ENCODE measurements around the gene UQCC2. TPM values are rescaled to one million over a fixed set of nuclear protein-coding genes. Genes with fewer than 3 reads are reported as not detected.

UQCC2 gene
- polyA plus RNA-seq, 1 of the 3 experiments (the other 2 are of a cell fraction), result 59.0 TPM

- 79% methylated on average over 4 of the region's 5 CpGs for WGBS (ENCODE audit: low lambda C conversion rate)
- DNase-seq, result no peak
- no peaks in the 10 kb centered on the region for H3K79me2 ChIP-seq (ENCODE audit: insufficient read depth)
- no peaks in the 10 kb centered on the region for H4K20me1 ChIP-seq (ENCODE audit: insufficient read depth)
- no peak overlapping the region for H3K27ac ChIP-seq (ENCODE audit: low read depth in 2 of 2, low read length in 1 of 2)
- H3K4me1 ChIP-seq (ENCODE audit: control insufficient read depth in 1 of 2, insufficient read depth in 2 of 2, low read depth in 1 of 2, low read length in 1 of 2), result peaks cover 0 to 26% of the 10 kb centered on the region in 2 experiments; a peak in 1 of 4 replicates
- no peaks in the 10 kb centered on the region for H3K9me3 ChIP-seq
- H3K4me2 ChIP-seq, result no peak overlapping the region
- TF ChIP-seq SMC3 (IDR thresholded peaks at IDR 0.05; ENCODE audit: low read depth, low read length) (no peak), GATA2 (CRISPR knock-in tag; IDR thresholded peaks at IDR 0.05) (no peak), GABPA (IDR thresholded peaks at IDR 0.05; ENCODE audit: low read depth) (no peak), RFX5 (IDR thresholded peaks at IDR 0.05; ENCODE audit: low read length) (no peak), EZH2phosphoT487 (IDR thresholded peaks at IDR 0.05; ENCODE audit: borderline replicate concordance, low read depth) (no peak), FOXJ3 (CRISPR knock-in tag; IDR thresholded peaks at IDR 0.05) (no peak), PBX3 (IDR thresholded peaks at IDR 0.05) (no peak), ZBTB33 (IDR thresholded peaks at IDR 0.05; ENCODE audit: borderline replicate concordance, low read depth) (no peak), USF2 (IDR thresholded peaks at IDR 0.05; ENCODE audit: borderline replicate concordance, low read depth, low read length) (no peak), POLR2AphosphoS5 (IDR thresholded peaks at IDR 0.05; ENCODE audit: low read depth, low read length) (no peak), NFIC (IDR thresholded peaks at IDR 0.05; ENCODE audit: borderline replicate concordance) (no peak)
- CTCF ChIA-PET, result interaction anchor here (0.6 to 1.9 kb wide), 6 partner anchors 23 to 426 kb away, joined by 3 to 11 read pairs (median 4); partner anchors contain the start of gene UQCC2
- POLR2A ChIA-PET, result no interaction called here
- no peaks in the 10 kb centered on the region for H3K27me3 ChIP-seq (ENCODE audit: insufficient read depth)
- H3K9me2 ChIP-seq, result no peaks in the 10 kb centered on the region
- H3F3A ChIP-seq (replicated peaks; ENCODE audit: insufficient read depth), result no peaks in the 10 kb centered on the region
- no peak overlapping the region for H2AFZ ChIP-seq (ENCODE audit: low read depth)
- H3K36me3 ChIP-seq (replicated peaks in 1 of 2; ENCODE audit: control insufficient read depth in 1 of 2, insufficient read depth in 2 of 2, low read length in 1 of 2), result no peaks in the 10 kb centered on the region
- H3K4me3 ChIP-seq (ENCODE audit: low read depth in 2 of 2, low read length in 1 of 2), result no peak overlapping the region
- no peak overlapping the region for H3K9ac ChIP-seq
Observed at GRCh38 chr6:33738879-33739278, 27.4 kb upstream of the UQCC2 start.

GRCh38 chr6:33738153-33738552 lies 26.7 kb upstream of the UQCC2 start:
- peaks cover 0 to 26% of the 10 kb centered on the region in 2 experiments; a peak in 1 of 4 replicates for H3K4me1 ChIP-seq (ENCODE audit: control insufficient read depth in 1 of 2, insufficient read depth in 2 of 2, low read depth in 1 of 2, low read length in 1 of 2)
- POLR2A ChIA-PET, result no interaction called here
- WGBS (ENCODE audit: low lambda C conversion rate), result 87% methylated on average over 8 of the region's 9 CpGs
- H3K27me3 ChIP-seq (ENCODE audit: insufficient read depth), result no peaks in the 10 kb centered on the region
- CTCF ChIA-PET, result interaction anchor here (0.6 to 2.2 kb wide), 9 partner anchors 15 to 426 kb away, joined by 3 to 20 read pairs (median 6); partner anchors contain the start of gene UQCC2
- no peak overlapping the region for H3K4me2 ChIP-seq
- H3K36me3 ChIP-seq (replicated peaks in 1 of 2; ENCODE audit: control insufficient read depth in 1 of 2, insufficient read depth in 2 of 2, low read length in 1 of 2), result no peaks in the 10 kb centered on the region
- H3K9me3 ChIP-seq, result no peaks in the 10 kb centered on the region
- no peaks in the 10 kb centered on the region for H3K79me2 ChIP-seq (ENCODE audit: insufficient read depth)
- no peak overlapping the region for H3K4me3 ChIP-seq (ENCODE audit: low read depth in 2 of 2, low read length in 1 of 2)
- DNase-seq, result no peak
- H4K20me1 ChIP-seq (ENCODE audit: insufficient read depth), result no peaks in the 10 kb centered on the region
- no peaks in the 10 kb centered on the region for H3K9me2 ChIP-seq
- no peaks in the 10 kb centered on the region for H3F3A ChIP-seq (replicated peaks; ENCODE audit: insufficient read depth)
- H3K27ac ChIP-seq (ENCODE audit: low read depth in 2 of 2, low read length in 1 of 2), result no peak overlapping the region
- no peak overlapping the region for H2AFZ ChIP-seq (ENCODE audit: low read depth)
- H3K9ac ChIP-seq, result no peak overlapping the region
- TF ChIP-seq FOSL2 (IDR thresholded peaks at IDR 0.05; ENCODE audit: borderline replicate concordance, low read depth), result no peak
- TF ChIP-seq TCF12 (IDR thresholded peaks at IDR 0.05), result no peak
- no peak for TF ChIP-seq RAD21 (IDR thresholded peaks at IDR 0.05; ENCODE audit: low read length)
- no peak for TF ChIP-seq RCOR1 (IDR thresholded peaks at IDR 0.05; ENCODE audit: low read length)
- no peak for TF ChIP-seq TEAD4 (IDR thresholded peaks at IDR 0.05; ENCODE audit: borderline replicate concordance, insufficient read depth)
- no peak for TF ChIP-seq EP300 (IDR thresholded peaks at IDR 0.05; ENCODE audit: borderline replicate concordance in 1 of 2, low read depth in 1 of 2, low read length in 1 of 2)
- no peak for TF ChIP-seq CTCF (IDR thresholded peaks at IDR 0.05)
- TF ChIP-seq ELF1 (IDR thresholded peaks at IDR 0.05), result no peak
- no peak for TF ChIP-seq USF2 (IDR thresholded peaks at IDR 0.05; ENCODE audit: borderline replicate concordance, low read depth, low read length)
- TF ChIP-seq RXRA (IDR thresholded peaks at IDR 0.05; ENCODE audit: borderline replicate concordance, low read depth), result no peak

All from SK-N-SH (cell line).